Esophagus (tissue), 2 donors: ENCODE data around the gene MSANTD1. TPM values are rescaled to one million over a fixed set of nuclear protein-coding genes. Genes with fewer than 3 reads are reported as not detected.

ENCODE experiments used
- H3K27ac ChIP-seq, 2 donors: one replicate each; pipeline ENCODE4 v1.5.1; 2013; ENCODE audit warnings: low read depth in 2 of 2, mild to moderate bottlenecking in 2 of 2, inconsistent platforms in 1 of 2, low read length in 1 of 2, moderate library complexity in 1 of 2
- H3K27me3 ChIP-seq, 2 donors: one replicate each; pipeline ENCODE4 v1.6.1; 2013; ENCODE audit warnings: low read length in 2 of 2, control low read depth in 1 of 2, mild to moderate bottlenecking in 1 of 2; ENCODE audit not compliant: insufficient read depth in 2 of 2, control insufficient read depth in 1 of 2
- H3K36me3 ChIP-seq, 2 donors: one replicate each; pipeline ENCODE4 v1.6.1; 2013; ENCODE audit warnings: low read length in 1 of 2; ENCODE audit not compliant: control insufficient read depth in 2 of 2, insufficient read depth in 2 of 2
- H3K4me1 ChIP-seq, 2 donors: one replicate each; pipeline ENCODE4 v1.6.1; 2013; ENCODE audit warnings: low read length in 1 of 2; ENCODE audit not compliant: control insufficient read depth in 2 of 2, insufficient read depth in 2 of 2
- H3K4me3 ChIP-seq, 2 donors: one replicate each; pipeline ENCODE4 v1.5.1; 2013; ENCODE audit warnings: low read length in 2 of 2, mild to moderate bottlenecking in 2 of 2, low read depth in 1 of 2, moderate library complexity in 1 of 2
- H3K9me3 ChIP-seq, 2 donors: one replicate each; pipeline ENCODE4 v1.6.1; 2013; ENCODE audit warnings: mild to moderate bottlenecking in 2 of 2, low read depth in 1 of 2, low read length in 1 of 2, moderate library complexity in 1 of 2; ENCODE audit not compliant: control insufficient read depth in 2 of 2, insufficient read depth in 1 of 2
- WGBS, 2 donors: extraction: QIAGEN DNeasy Blood & Tissue Kit; methylation state at CpG; one replicate each; pipeline ENCODE4 v1.1.7; 2013; 5-methylcytosine and 5-hydroxymethylcytosine counted together
- polyA plus RNA-seq, 2 donors: library from polyadenylated mRNA; stranded (reverse); fragments of 200-250 nt; gene quantifications; one replicate each; pipeline ENCODE4 v1.2.3, GENCODE V29; 2013
- donor health status: healthy with polysubstance abuse.
- donor health status: Bipolar disorder and iron deficiency.

MSANTD1 gene
- polyA plus RNA-seq, 2 donors: 0.16 to 0.61 TPM

GRCh38 chr4:3237266-3237665 lies 11.7 kb upstream of the MSANTD1 start:
- WGBS, 2 donors: 95% methylated on average over 19 of the region's 19 CpGs
- no peaks in the 10 kb centered on the region for H3K27me3 ChIP-seq

GRCh38 chr4:3237712-3238560 lies 11.0 kb upstream of the MSANTD1 start:
- WGBS, 2 donors: 88 to 90% methylated on average over 26 of the region's 26 CpGs

More at GRCh38 chr4:3237266-3237665, 11.7 kb upstream of the MSANTD1 start:
- H3K4me1 ChIP-seq: no peaks in the 10 kb centered on the region
- no peak overlapping the region for H3K4me3 ChIP-seq
- H3K36me3 ChIP-seq: peaks cover 26 to 73% of the 10 kb centered on the region in 2 donors
- no peaks in the 10 kb centered on the region for H3K9me3 ChIP-seq
- H3K27ac ChIP-seq: no peak overlapping the region

GRCh38 chr4:3238721-3239120 lies 10.2 kb upstream of the MSANTD1 start:
- Histone ChIP-seq H3K27me3 (no peaks in the 10 kb centered on the region), H3K36me3 (peaks cover 14 to 62% of the 10 kb centered on the region in 2 donors), H3K9me3 (no peaks in the 10 kb centered on the region), H3K27ac (no peak overlapping the region), H3K4me3 (no peak overlapping the region), H3K4me1 (no peaks in the 10 kb centered on the region)
- 86 to 87% methylated on average over 18 of the region's 18 CpGs for WGBS, 2 donors

More at GRCh38 chr4:3237712-3238560, 11.0 kb upstream of the MSANTD1 start:
- Histone ChIP-seq H3K9me3 (no peaks in the 10 kb centered on the region), H3K4me3 (no peak overlapping the region), H3K27ac (no peak overlapping the region), H3K27me3 (no peaks in the 10 kb centered on the region), H3K36me3 (peaks cover 22 to 67% of the 10 kb centered on the region in 2 donors), H3K4me1 (no peaks in the 10 kb centered on the region)

GRCh38 chr4:3239303-3239702 lies 9.7 kb upstream of the MSANTD1 start:
- Histone ChIP-seq H3K36me3 (peaks cover 14 to 56% of the 10 kb centered on the region in 2 donors), H3K9me3 (no peaks in the 10 kb centered on the region), H3K27ac (no peak overlapping the region), H3K4me3 (no peak overlapping the region), H3K27me3 (no peaks in the 10 kb centered on the region), H3K4me1 (no peaks in the 10 kb centered on the region)
- WGBS, 2 donors: 86 to 93% methylated on average over 11 of the region's 11 CpGs

DNA sequence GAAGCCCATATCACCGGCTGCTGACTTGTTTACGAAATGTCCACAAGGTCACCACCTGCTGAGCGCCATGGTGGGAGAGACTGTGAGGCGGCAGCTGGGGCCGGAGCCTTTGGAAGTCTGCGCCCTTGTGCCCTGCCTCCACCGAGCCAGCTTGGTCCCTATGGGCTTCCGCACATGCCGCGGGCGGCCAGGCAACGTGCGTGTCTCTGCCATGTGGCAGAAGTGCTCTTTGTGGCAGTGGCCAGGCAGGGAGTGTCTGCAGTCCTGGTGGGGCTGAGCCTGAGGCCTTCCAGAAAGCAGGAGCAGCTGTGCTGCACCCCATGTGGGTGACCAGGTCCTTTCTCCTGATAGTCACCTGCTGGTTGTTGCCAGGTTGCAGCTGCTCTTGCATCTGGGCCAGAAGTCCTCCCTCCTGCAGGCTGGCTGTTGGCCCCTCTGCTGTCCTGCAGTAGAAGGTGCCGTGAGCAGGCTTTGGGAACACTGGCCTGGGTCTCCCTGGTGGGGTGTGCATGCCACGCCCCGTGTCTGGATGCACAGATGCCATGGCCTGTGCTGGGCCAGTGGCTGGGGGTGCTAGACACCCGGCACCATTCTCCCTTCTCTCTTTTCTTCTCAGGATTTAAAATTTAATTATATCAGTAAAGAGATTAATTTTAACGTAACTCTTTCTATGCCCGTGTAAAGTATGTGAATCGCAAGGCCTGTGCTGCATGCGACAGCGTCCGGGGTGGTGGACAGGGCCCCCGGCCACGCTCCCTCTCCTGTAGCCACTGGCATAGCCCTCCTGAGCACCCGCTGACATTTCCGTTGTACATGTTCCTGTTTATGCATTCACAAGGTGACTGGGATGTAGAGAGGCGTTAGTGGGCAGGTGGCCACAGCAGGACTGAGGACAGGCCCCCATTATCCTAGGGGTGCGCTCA lies 8.7 kb upstream of the MSANTD1 start:
- Histone ChIP-seq H3K4me3 (no peak overlapping the region), H3K27me3 (no peaks in the 10 kb centered on the region), H3K36me3 (peaks cover 14 to 50% of the 10 kb centered on the region in 2 donors), H3K4me1 (no peaks in the 10 kb centered on the region), H3K27ac (no peak overlapping the region), H3K9me3 (no peaks in the 10 kb centered on the region)
- 82 to 91% methylated on average over 29 of the region's 29 CpGs for WGBS, 2 donors

- 81% methylated on average over 13 of the region's 13 CpGs for WGBS, 2 donors
- no peaks in the 10 kb centered on the region for H3K9me3 ChIP-seq
- H3K36me3 ChIP-seq: peaks cover 14 to 42% of the 10 kb centered on the region in 2 donors
- H3K27ac ChIP-seq: no peak overlapping the region
- no peaks in the 10 kb centered on the region for H3K27me3 ChIP-seq
- no peaks in the 10 kb centered on the region for H3K4me1 ChIP-seq
- H3K4me3 ChIP-seq: no peak overlapping the region
These were observed 7.9 kb upstream of the MSANTD1 start for GRCh38 chr4:3240936-3241522.

- Histone ChIP-seq H3K27ac (no peak overlapping the region), H3K36me3 (peaks cover 14 to 34% of the 10 kb centered on the region in 2 donors), H3K27me3 (no peaks in the 10 kb centered on the region), H3K9me3 (no peaks in the 10 kb centered on the region), H3K4me3 (no peak overlapping the region), H3K4me1 (peaks cover 0 to 3% of the 10 kb centered on the region in 2 donors)
- 76 to 80% methylated on average over 17 of the region's 17 CpGs for WGBS, 2 donors
These were observed 6.9 kb upstream of the MSANTD1 start for GRCh38 chr4:3241898-3242524.

DNA sequence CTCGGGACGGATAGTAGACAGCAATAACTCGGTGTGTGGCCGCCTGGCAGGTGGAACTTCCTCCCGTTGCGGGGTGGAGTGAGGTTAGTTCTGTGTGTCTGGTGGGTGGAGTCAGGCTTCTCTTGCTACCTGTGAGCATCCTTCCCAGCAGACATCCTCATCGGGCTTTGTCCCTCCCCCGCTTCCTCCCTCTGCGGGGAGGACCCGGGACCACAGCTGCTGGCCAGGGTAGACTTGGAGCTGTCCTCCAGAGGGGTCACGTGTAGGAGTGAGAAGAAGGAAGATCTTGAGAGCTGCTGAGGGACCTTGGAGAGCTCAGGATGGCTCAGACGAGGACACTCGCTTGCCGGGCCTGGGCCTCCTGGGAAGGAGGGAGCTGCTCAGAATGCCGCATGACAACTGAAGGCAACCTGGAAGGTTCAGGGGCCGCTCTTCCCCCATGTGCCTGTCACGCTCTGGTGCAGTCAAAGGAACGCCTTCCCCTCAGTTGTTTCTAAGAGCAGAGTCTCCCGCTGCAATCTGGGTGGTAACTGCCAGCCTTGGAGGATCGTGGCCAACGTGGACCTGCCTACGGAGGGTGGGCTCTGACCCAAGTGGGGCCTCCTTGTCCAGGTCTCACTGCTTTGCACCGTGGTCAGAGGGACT lies 5.7 kb upstream of the MSANTD1 start:
- H3K4me1 ChIP-seq: peaks cover 0 to 3% of the 10 kb centered on the region in 2 donors
- WGBS, 2 donors: 75% methylated on average over 23 of the region's 23 CpGs
- H3K27me3 ChIP-seq: no peaks in the 10 kb centered on the region
- H3K36me3 ChIP-seq: peaks cover 14 to 30% of the 10 kb centered on the region in 2 donors
- no peak overlapping the region for H3K4me3 ChIP-seq
- no peak overlapping the region for H3K27ac ChIP-seq
- H3K9me3 ChIP-seq: no peaks in the 10 kb centered on the region
